SH-SY5Y (cell line): ENCODE data around the gene UBE2D2.

ENCODE experiments used
- GATA2 ChIP-seq: IDR thresholded peaks from 2 replicates; pipeline ENCODE4 v1.6.1; 2011; ENCODE audit warnings: mild to moderate bottlenecking, low read depth, low read length
- GATA3 ChIP-seq: IDR thresholded peaks from 2 replicates; pipeline ENCODE4 v1.6.1; 2011; ENCODE audit warnings: low read depth, mild to moderate bottlenecking, low read length, moderate library complexity

Gene UBE2D2

DNA sequence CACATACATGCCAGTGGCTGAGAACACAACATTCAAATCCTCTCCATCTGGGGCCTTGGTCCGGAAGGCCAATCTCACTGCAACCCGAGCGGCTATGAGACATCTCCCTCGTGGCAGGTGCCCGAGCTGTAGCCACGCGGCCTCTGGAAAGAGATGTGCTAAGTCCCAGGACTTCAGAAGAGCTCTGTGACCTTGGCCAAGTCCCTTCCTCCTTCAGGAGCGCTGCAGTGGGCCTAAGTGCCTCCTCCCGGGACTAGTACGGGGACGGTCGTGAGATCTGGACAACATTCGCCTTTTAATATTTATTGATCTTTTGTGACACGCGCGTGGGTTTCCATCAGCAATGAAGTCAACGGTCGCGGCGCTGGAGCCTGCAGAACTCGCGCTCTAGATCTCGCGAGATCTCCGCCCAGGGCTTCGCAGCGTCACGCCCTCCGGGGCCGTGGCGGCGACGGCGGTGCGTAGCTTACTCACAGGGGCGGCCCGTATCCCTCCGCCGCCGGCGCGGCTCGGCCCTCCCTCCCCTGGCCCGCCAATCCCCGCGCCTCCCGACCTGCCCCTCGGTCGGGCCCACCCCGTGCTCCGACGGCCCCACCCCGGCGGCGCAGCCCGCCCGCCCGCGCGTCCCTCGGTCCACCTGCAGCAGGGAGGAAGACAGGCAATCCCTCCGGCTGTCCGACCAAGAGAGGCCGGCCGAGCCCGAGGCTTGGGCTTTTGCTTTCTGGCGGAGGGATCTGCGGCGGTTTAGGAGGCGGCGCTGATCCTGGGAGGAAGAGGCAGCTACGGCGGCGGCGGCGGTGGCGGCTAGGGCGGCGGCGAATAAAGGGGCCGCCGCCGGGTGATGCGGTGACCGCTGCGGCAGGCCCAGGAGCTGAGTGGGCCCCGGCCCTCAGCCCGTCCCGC is at the start of gene UBE2D2:
TSS of gene UBE2D2 (plus strand) at position 588 of the 903 bp plus-strand sequence. CDS start 453 bp downstream, outside the sequence.
- TF ChIP-seq GATA3 (no peak), GATA2 (no peak)

DNA sequence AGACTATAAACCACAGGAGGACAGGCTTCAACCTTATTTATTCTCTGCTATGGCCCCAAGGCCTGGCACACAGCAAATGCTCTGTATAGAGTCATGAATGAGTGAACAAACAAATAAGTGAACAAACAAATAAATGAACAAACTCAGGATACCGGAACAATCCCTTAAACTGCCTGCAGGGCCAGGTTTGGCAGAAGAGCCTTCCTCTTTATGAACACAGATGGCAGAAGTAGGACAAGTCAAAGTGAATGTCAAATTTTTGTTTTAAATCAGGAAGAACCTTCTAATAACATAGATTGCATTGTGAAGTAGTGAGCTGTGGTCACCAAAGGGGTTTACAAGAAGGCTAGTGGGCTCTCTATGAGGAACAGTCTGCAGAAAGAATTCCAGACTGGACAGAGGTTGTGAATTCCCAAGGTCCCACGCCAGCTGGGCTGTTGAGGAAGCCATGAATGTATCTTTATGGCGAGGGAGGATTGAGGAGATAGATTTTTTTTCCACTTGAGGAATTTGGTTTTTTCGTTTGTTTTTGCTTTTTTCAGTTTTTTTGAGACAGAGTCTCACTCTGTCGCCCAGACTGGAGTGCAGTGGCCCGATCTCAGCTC is 48.3 kb upstream of the UBE2D2 start:
- no peak for TF ChIP-seq GATA2
- TF ChIP-seq GATA3 = no peak

DNA sequence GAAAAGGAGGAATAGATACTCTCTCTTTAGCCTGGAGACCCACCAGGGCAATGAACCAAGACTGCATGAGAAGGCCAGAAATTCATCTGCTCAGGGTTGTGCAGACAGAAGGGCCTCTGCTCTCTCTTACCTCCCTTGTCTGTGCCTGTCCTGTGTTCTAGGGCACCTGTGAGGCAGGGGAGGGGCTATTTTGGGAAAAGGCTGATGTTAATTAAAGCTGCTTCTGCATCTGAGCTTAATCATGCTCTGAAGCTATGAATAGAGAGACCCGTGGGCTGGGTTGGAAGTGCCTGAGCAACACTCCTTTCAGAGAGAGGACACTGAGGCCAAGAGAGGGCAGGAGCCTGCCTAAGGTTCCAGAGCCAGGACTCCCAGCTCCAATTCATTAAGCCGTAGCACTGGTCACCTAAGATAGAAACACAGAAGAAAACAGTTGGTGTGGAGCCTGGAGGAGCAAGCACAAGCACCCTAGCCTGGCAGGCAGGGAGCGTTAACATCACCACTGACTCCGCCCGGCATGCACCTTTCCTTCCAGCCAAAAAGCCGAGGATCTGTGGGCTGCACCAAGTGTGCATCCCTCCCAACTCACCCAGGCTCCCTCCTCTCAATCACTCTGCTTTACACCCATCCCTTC is 47.2 kb upstream of the UBE2D2 start:
- no peak for TF ChIP-seq GATA3
- TF ChIP-seq GATA2 = no peak

DNA sequence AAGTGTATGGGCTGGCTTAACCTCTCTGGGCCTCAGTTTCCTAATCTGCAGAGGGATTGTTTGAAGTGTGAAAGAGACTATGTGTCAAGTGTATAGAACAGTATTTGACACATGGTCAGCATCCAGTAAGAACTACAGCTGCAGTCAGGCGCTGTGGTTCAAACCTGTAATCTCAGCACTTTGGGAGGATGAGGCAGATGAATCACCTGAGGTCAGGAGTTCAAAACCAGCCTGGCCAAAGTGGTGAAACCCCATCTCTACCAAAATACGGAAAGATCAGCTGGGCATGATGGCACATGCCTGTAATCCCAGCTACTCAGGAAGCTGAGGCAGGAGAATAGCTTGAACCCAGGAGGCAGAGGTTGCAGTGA is 46.7 kb upstream of the UBE2D2 start:
- no peak for TF ChIP-seq GATA2
- no peak for TF ChIP-seq GATA3

DNA sequence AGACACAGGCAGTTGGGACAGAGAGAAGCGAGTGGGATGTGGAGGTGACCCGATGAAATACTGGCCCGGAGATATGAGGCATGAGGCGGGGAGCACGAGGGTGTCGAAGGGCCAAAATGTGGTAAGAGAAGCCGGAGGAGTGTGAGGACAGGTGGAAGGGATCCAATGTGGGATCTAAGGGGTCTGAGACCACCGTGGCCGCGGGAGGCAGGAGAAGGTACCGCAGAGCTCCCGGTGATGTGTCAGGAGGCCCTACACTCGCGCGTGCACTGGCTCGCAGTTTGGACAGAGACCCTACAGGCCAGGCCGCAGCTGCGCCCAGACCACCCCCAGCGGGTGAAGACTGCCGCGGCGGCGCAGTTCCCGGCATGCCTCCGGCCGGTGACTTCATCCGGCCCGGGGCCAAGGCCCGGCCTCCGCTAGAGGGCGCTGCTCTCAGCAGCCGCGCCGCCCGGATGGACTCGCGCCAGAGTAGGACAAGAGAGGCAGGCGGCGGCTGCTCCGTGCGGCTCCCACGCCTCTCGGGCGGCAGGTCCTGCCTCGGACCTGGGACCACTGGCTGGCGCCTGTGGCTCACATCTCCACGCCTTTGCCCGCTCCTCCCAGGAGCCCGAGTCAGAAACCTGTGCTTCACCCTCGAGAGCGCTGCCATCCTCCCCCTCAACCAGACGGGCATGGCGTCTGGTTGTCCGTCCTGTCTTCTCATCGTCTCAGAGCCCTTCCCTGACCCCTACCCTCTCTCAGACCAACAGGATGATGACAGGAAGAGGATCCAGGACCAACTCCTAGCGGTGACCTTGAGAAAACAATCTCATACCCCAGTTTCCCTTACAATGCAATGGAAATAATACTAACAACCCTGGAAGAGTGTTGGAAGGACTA is 43.2 kb upstream of the UBE2D2 start:
- TF ChIP-seq GATA2 = no peak
- TF ChIP-seq GATA3 = no peak

DNA sequence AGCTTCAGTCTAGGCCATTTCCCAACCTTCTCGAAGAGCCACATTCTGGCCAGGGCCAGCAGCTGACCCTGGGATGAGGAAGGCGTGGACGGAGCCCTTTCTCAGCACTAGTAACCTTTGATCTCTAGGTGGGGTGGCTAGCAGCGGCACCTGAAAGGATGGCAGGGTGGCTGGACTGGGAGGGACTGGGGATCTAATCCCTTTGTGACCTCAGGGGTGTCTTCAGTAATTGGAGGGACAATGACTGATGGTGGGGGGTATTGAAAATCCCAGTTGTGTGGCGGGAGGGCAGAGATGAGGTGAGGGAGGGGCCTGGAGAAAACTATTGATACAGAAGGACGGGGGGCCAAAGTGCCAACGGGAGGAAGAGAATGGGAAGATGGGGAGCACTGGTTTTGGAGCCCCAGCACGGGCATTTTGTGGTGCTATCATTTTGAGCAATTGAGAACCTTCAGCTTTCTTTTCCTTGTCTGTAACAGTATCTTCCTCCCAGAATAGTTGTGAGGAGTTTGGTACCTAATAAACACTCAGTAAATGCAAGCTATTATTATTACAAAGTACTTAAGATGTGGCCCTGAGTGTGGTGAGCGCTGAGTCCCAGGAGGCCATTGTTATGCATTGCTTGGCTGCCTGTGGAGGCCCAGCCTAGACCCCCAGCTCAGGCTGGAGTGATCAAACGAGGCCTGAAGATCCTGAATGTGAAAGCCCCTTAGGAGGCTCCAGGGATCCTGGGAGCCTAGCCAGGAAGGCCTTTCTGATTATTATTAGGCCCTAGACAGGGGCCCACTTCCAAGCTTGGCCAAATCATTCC is 37.3 kb upstream of the UBE2D2 start:
- TF ChIP-seq GATA3 (no peak), GATA2 (no peak)

DNA sequence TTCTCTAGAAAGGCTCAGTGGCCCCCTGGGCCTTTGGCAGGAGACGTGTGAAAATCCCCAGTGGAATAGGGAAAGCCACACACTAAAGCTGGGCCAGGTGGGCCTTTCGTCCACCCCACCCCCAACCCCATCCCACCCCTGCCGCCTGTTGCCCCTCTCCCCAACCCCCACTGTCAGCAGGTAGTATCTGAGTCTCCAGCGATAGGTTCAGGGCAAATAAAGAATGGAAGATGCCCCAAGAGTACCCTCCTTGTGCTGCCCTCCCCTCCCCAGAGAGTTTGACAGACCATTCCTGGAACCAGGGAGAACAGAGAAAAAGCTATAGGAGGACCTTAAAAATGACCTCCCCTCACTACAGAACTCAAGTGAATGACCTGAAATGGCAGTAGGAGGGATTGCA is 36.7 kb upstream of the UBE2D2 start:
- TF ChIP-seq GATA2 (no peak), GATA3 (no peak)

DNA sequence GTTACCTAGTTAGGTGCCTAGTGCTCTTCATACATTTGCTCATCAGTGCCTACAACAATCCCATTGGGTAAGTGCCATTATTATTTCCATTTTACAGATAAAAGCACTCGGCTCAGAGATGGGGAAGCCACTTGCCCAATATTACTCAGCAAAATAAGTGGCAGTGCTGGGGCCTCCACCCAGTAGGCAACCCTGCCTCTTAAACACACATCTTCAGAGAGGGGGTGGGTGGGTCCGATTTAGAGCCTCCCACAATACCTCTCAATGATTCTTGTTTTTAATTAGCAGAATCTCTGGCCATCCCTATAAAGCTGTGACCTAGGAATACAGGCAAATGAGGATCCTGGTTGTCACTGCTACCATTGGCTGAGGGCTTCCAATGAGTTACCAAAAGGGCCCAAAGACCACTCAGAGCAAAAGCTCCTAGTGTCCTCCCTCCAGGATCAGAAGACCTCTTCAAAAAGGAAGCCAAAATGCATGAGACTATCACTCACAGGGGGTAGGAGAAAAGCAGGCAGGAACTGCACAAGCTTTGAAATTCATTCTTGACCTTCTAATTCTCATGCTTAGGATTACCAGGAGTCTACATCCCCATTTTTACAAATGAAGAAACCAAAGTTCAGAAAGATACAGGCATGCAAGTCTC is 36.1 kb upstream of the UBE2D2 start:
- TF ChIP-seq GATA2 = no peak
- TF ChIP-seq GATA3 = no peak

DNA sequence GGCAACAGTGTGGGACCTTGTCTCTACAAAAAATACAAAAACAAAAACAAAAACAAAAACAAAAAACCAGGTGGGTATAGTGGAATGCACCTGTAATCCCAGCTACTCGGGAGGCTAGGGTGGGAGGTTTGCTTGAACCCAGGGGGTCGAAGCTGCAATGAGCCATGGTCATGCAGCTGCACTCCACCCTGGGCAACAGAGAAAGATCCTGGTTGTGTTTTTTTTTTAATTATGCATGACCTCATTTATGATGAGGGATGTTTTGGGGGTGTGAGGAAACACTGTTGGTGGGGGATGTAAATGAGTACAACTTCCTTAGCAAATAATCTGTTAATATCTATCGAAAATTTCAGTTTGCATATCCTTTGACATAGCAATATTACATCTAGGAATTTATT is 29.4 kb upstream of the UBE2D2 start:
- TF ChIP-seq GATA3 (no peak), GATA2 (no peak)

DNA sequence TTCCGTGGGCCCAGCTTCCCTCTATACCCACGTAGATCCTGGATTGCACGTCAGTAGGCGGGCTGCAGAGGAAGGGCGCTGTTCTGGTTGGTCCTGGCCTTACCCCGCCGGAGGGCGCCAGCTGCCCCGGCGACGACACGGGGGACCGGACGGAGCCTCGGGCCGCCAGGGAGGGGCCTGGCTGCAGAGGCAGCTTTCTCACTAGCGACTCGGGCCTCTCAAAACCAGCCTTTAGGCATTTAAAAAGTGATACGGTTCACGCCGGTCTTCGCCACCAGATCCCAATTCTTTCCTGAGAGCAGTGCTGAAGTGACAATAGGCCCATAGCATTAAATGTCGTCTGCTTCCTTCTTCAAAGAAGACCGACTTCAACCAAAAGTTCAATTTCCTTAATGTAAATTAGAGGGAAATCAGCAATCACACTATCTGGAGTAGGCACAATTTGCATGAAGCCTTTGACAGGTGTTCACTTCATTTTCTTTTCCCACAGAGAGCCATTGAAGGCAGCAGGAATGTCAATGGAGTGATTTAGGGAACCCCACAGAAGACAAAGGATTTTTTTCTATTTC is 17.6 kb upstream of the UBE2D2 start:
- no peak for TF ChIP-seq GATA2
- no peak for TF ChIP-seq GATA3

DNA sequence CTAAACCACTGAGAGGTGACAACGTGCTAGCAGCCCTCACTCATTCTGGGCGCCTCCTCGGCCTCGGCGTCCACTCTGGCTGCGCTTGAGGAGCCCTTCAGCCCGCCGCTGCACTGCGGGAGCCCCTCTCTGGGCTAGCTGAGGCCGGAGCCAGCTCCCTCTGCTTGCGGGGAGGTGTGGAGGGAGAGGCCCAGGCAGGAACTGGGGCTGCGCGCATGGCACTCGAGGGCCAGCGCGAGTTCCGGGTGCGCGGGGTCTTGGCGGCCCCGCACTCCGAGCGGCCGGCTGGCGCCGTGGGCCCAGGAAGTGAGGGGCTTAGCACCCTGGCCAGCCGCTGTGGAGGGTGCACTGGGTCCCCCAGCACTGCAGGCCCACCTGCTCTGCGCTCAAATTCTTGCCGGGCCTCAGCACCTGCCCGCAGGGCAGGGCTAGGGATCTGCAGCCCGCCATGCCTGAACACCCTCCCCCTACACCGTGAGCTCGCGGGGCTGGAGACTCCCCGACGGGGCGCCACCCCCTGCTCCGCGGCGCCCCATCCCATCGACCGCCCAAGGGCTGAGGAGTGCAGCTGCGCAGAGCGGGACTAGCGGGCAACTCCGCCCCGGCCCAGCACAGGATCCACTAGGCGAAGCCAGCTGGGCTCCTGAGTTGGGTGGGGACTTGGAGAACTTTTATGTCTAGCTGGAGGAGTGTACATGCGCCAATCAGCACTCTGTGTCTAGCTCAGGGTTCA is 11.8 kb upstream of the UBE2D2 start:
- no peak for TF ChIP-seq GATA2
- TF ChIP-seq GATA3 = no peak
